Suprapubic skin (tissue), 4 donors: ENCODE results near the gene UVRAG. TPM values are rescaled to one million over a fixed set of nuclear protein-coding genes. Genes with fewer than 3 reads are reported as not detected.
"Not testable (repeated sequence)": the region's sequence is repeated elsewhere in the genome, so short reads cannot be mapped to it uniquely, and the experiment has no call there.

ENCODE experiments used
- DNase-seq, 2 donors: peaks; one replicate each; pipeline ENCODE4 v3.0.0-alpha.2; 2019; ENCODE audit warnings: low spot score in 2 of 2
- H3K27ac ChIP-seq: fragments of 200-600 bp; sonication (generic); one replicate; pipeline ENCODE4 v1.5.1; 2019
- H3K27me3 ChIP-seq: fragments of 200-600 bp; sonication (generic); one replicate; pipeline ENCODE4 v1.5.1; 2019
- H3K36me3 ChIP-seq: fragments of 200-600 bp; sonication (generic); one replicate; pipeline ENCODE4 v1.5.1; 2019
- H3K4me1 ChIP-seq: fragments of 200-600 bp; sonication (generic); one replicate; pipeline ENCODE4 v1.5.1; 2019
- H3K4me3 ChIP-seq: fragments of 200-600 bp; sonication (generic); one replicate; pipeline ENCODE4 v1.5.1; 2019; ENCODE audit warnings: mild to moderate bottlenecking
- H3K9me3 ChIP-seq: fragments of 200-600 bp; sonication (generic); one replicate; pipeline ENCODE4 v1.5.1; 2019
- CTCF ChIP-seq, 2 donors: fragments of 200-600 bp in 1 of 2; fragments of 450-650 bp in 1 of 2; sonication (generic) in 1 of 2; IDR thresholded peaks; one replicate each; pipeline ENCODE4 v1.5.1; 2016 to 2019; ENCODE audit warnings: antibody characterized with exemption in 2 of 2, mild to moderate bottlenecking in 1 of 2, moderate library complexity in 1 of 2
- EP300 ChIP-seq: sonication (generic); formaldehyde crosslinking; IDR thresholded peaks from one replicate; pipeline ENCODE4 v1.6.1; 2017; ENCODE audit warnings: antibody characterized with exemption
- POLR2A ChIP-seq, 2 donors: fragments of 450-650 bp; IDR thresholded peaks; one replicate each; pipeline ENCODE4 v1.6.1; 2017; ENCODE audit warnings: antibody characterized with exemption in 2 of 2, mild to moderate bottlenecking in 2 of 2, moderate library complexity in 2 of 2
- POLR2AphosphoS5 ChIP-seq, 3 donors: sonication (generic); formaldehyde crosslinking; IDR thresholded peaks; one replicate each; pipeline ENCODE4 v1.6.1; 2017; ENCODE audit warnings: antibody characterized with exemption in 3 of 3
- WGBS: methylation state at CpG from one replicate; pipeline ENCODE4 v1.1.5; 2018; 5-methylcytosine and 5-hydroxymethylcytosine counted together
- total RNA-seq, 4 donors: library from RNA; depleted of rRNA; stranded (reverse); fragments of >200 nt; gene quantifications; one replicate each; pipeline ENCODE4 v1.1.0, GENCODE V29; 2016

UVRAG gene
- total RNA-seq, 4 donors from 2014 or later = 17.5 to 30.0 (median 22.1) TPM

- H3K27me3 ChIP-seq, DNase-seq, H3K9me3 ChIP-seq, H3K4me1 ChIP-seq, H3K27ac ChIP-seq, H3K4me3 ChIP-seq: not testable (repeated sequence)
- peaks cover 12% of the 10 kb centered on the region for H3K36me3 ChIP-seq
- 91% methylated on average over 21 of the region's 22 CpGs for WGBS
Measured at GRCh38 chr11:75979479-75980027, 164.5 kb downstream of the UVRAG start.

- H3K36me3 ChIP-seq = peaks cover 12% of the 10 kb centered on the region
- H3K4me3 ChIP-seq = no peak overlapping the region
- H3K27ac ChIP-seq = no peak overlapping the region
- no peaks in the 10 kb centered on the region for H3K9me3 ChIP-seq
- WGBS = 100% methylated on average over 2 of the region's 2 CpGs
- no peaks in the 10 kb centered on the region for H3K4me1 ChIP-seq
- TF ChIP-seq POLR2A (IDR thresholded peaks at IDR 0.05) (no peak), EP300 (no peak), CTCF (IDR thresholded peaks at IDR 0.05) (no peak), POLR2AphosphoS5 (IDR thresholded peaks at IDR 0.05) (no peak)
- no peak for DNase-seq
- H3K27me3 ChIP-seq = no peaks in the 10 kb centered on the region
Measured at GRCh38 chr11:75980031-75980430, 165.0 kb downstream of the UVRAG start.

GRCh38 chr11:75981546-75981945 is 166.5 kb downstream of the UVRAG start:
- Histone ChIP-seq H3K9me3 (no peaks in the 10 kb centered on the region), H3K36me3 (peaks cover 12% of the 10 kb centered on the region), H3K4me1 (no peaks in the 10 kb centered on the region), H3K27ac (no peak overlapping the region), H3K27me3 (no peaks in the 10 kb centered on the region), H3K4me3 (no peak overlapping the region)
- no peak for TF ChIP-seq POLR2AphosphoS5 (IDR thresholded peaks at IDR 0.05)
- TF ChIP-seq POLR2A (IDR thresholded peaks at IDR 0.05) = no peak
- TF ChIP-seq CTCF (IDR thresholded peaks at IDR 0.05) = no peak
- no peak for TF ChIP-seq EP300
- 90% methylated on average over 1 of the region's 1 CpG for WGBS
- no peak for DNase-seq

- no peaks in the 10 kb centered on the region for H3K9me3 ChIP-seq
- H3K36me3 ChIP-seq = peaks cover 12% of the 10 kb centered on the region
- no peak overlapping the region for H3K4me3 ChIP-seq
- whole genome bisulfite sequencing = 75% methylated on average over 4 of the region's 4 CpGs
- no peak for DNase-seq
- TF ChIP-seq CTCF (IDR thresholded peaks at IDR 0.05) = no peak
- no peak for TF ChIP-seq POLR2AphosphoS5 (IDR thresholded peaks at IDR 0.05)
- TF ChIP-seq POLR2A (IDR thresholded peaks at IDR 0.05) = no peak
- TF ChIP-seq EP300 = no peak
- no peaks in the 10 kb centered on the region for H3K27me3 ChIP-seq
- H3K27ac ChIP-seq = no peak overlapping the region
- no peaks in the 10 kb centered on the region for H3K4me1 ChIP-seq
Measured at GRCh38 chr11:75982309-75982708, 167.3 kb downstream of the UVRAG start.

GRCh38 chr11:75986966-75987365 is 172.0 kb downstream of the UVRAG start:
- H3K4me1 ChIP-seq = no peaks in the 10 kb centered on the region
- 77% methylated on average over 2 of the region's 2 CpGs for WGBS
- TF ChIP-seq EP300 = no peak
- no peak for TF ChIP-seq POLR2AphosphoS5 (IDR thresholded peaks at IDR 0.05)
- TF ChIP-seq POLR2A (IDR thresholded peaks at IDR 0.05) = no peak
- no peaks in the 10 kb centered on the region for H3K27me3 ChIP-seq
- H3K4me3 ChIP-seq = no peak overlapping the region
- peaks cover 12% of the 10 kb centered on the region for H3K36me3 ChIP-seq
- no peak for DNase-seq
- no peak overlapping the region for H3K27ac ChIP-seq
- H3K9me3 ChIP-seq = no peaks in the 10 kb centered on the region

- DNase-seq = no peak
- Histone ChIP-seq H3K4me1 (peaks cover 6% of the 10 kb centered on the region), H3K36me3 (no peaks in the 10 kb centered on the region), H3K27me3 (no peaks in the 10 kb centered on the region), H3K4me3 (no peak overlapping the region), H3K9me3 (no peaks in the 10 kb centered on the region), H3K27ac (no peak overlapping the region)
- WGBS = 90% methylated on average over 2 of the region's 2 CpGs
- TF ChIP-seq POLR2A (IDR thresholded peaks at IDR 0.05) (no peak), EP300 (no peak)
Measured at GRCh38 chr11:75993126-75993525, 178.1 kb downstream of the UVRAG start.

- Histone ChIP-seq H3K36me3 (no peaks in the 10 kb centered on the region), H3K4me3 (no peak overlapping the region), H3K27ac (no peak overlapping the region), H3K27me3 (no peaks in the 10 kb centered on the region), H3K9me3 (no peaks in the 10 kb centered on the region), H3K4me1 (peaks cover 6% of the 10 kb centered on the region)
- TF ChIP-seq EP300 (no peak), POLR2A (IDR thresholded peaks at IDR 0.05) (no peak), POLR2AphosphoS5 (IDR thresholded peaks at IDR 0.05) (no peak), CTCF (IDR thresholded peaks at IDR 0.05) (no peak)
- 94% methylated on average over 3 of the region's 3 CpGs for WGBS
- DNase-seq = no peak
Measured at GRCh38 chr11:75994616-75995015, 179.6 kb downstream of the UVRAG start.
